ENCODE results near the gene PRKCA.
"Not testable (repeated sequence)": the region's sequence is repeated elsewhere in the genome, so short reads cannot be mapped to it uniquely, and the experiment has no call there.

Gene PRKCA

DNA sequence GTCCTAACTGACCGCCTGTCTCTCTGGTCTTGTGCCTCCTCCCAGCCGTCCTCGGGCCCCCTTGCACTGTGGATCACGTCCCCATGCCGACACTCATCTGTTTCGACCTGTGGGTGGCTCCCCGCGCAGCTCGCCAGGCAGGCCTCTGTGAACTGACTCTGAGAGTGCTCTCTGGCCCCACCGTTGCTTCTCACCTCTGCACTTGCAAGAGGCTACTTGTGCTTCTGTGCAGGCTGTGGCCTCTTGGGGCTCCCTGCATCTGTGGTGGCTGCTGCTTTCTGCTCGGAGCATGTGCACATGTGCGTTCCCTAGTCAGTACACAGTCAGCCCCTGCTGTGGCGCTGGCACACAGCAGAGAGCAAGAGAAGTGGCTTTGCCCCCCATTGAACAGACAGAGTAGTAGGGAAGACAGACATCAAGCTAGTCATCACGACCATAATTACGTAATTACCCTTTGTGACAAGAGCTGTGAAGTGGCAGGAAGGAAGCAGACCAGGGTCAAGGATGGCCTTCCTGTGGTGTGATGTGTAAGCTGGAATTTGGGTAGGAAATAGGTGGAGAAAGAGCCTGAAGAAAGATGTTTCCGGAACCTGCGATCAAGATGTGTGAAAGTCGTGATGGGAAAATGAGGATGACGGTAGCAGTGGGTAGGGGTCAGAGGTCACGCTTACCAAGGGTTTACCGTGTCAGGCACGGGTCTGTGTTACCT, 276.5 kb downstream of the PRKCA start:
- no peak for DNase-seq (ENCODE audit: low read depth)

DNA sequence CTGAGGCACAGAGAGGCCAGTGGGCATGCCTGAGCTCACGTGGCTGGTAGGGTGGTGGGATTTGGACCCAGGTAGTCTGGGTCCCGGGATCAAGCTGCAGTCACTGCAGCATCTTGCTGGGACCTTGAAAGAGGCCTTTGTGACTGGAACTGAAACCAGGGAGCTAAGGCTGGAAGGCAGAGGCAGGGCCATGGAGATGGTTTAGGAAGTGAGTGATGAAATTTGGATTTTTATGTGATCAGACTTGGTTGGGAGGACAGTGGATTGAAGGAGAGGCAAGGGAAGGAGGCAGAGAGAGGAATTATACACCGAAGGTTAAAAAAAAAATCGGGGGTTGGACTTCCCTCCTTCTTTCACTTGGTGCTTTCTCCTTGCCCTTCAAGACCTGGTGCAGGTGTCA, 277.1 kb downstream of the PRKCA start:
- DNase-seq (ENCODE audit: low read depth): no peak

DNA sequence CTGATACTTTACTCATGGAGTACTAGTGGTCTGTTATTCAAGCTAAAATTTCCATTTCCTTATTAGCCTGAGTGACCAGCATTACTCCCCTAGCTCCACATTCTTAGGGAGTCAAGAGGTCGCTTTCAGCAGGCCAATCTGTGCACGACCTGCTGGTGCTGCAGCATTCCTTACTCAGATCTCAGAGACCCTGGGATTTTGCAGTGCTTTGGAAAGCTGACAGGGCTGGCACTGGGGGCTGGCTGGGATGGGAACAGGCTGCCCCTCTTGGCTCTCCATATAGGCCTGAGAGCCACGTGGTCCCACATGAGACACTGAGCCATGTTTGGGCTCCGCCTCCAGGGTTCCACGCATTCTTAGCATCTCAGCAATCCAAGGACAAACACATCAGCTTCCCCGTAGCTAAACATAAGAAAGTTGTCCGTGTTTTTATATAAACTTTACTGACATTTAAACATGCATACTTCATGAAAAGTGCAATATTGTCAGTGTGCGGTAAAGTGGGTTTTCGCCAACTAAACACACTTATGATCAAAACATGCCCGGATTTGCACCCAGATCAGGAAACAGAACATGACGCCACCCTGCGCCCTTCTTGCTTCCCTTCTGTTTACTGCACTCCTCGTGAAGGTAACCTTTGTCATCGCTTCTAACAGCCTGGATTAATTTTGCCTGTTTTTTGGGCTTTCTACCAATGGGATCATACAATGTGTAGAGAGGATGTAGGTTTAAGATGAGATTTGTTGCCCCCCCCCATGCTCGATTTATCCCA, 278.0 kb downstream of the PRKCA start:
- DNase-seq (ENCODE audit: low read depth): no peak

DNA sequence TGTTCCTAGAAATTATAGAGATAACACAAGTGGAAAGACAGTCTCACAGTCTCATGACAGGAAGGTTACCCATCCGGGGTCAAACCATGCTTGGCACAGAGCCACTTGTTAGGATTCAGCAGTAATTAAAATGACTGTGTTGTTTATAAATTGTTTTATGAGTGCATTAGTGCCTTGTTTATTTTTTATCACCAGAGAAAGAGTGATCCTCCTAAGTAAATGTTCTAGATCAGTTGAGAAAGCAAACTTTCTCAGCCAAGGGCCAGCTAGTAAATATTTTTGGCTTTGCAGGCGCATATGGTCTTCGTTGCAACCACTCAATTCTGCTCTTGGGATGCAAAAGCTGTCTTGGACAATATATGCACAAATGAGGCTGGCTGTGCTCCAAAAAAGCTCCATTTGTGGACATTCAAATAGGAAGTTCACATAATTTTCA, 278.6 kb downstream of the PRKCA start:
- DNase-seq (ENCODE audit: low read depth): no peak

DNA sequence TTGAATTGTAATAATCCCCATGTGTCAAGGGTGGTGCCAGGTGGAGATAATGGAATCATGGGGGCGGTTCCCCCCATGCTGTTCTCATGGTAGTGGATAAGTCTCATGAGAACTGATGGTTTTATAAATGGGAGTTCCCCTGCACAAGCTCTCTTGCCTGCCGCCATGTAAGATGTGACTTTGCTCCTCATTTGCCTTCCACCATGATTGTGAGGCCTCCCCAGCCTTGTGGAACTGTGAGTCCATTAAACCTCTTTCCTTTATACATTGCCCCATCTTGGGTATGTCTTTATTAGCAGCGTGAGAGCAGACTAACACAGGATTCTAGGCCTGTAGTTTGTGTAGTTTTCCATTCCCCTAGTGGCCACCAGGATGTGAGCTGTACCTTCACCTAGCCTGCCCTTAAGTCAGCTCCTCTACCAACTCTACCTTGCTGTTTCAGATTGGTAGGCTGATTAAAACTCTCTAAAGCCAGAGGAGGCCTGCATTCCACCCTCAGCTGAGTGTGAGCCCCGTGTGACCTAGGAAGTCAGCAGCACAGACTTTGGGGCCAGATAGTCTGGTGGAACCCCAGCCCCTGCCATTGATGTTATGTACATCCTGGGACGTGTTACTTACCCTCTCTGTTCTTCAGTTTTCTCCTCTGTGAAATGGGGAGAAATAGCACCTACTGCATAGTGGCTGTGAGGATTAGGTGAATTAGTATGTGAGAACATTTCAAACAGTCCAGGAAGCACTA, 280.1 kb downstream of the PRKCA start:
- DNase-seq (ENCODE audit: low read depth): no peak

DNA sequence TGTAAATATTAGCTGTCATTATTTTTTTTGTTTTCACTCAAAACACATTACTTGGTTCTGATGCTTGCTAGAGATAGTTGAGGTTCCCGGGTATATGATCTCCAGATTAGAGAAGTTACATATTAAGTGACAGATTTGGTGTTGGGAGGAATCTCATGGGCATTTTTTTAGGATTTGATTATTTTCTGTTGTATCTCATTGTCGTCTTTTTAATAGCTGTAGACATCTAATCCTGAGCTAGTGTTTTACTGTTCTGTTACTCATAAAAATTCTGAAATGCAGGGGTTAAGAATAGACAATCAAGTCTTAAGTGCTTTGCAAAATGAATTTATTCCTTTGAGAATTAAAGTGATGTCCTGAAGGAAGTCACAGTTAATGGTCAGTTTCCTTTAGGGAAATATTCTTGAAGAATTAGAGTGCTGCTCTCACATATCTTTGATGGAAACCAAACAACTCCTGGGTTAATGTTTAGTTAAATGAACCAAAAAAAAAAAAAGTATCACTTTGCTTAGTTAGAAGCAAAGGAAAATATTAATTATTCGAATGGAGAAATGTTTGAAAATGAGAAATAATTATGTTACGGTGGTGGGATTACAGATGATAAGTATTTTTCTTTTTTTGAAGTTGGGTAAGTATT, 280.8 kb downstream of the PRKCA start:
- DNase-seq (ENCODE audit: low read depth): no peak

DNA sequence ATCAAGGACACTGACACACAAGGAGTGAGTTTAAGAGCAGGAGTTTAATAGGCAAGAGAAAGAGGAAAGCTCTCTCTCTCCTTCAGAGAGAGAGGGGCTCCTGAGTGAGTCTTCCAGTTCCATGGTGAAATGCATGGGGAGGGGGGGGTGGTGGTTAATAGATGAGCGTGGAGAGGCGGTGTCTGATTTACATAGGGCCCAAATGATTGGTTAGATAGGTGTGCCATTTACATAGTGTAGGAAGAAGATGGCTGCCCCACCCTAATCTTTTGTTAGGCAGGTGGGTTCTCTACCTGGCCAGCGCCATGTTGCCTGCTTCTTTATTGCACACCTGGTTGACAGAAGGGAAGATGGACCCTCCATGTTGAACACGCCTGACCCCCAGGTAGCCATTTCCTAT, 282.5 kb downstream of the PRKCA start:
- no peak for DNase-seq (ENCODE audit: low read depth)

DNA sequence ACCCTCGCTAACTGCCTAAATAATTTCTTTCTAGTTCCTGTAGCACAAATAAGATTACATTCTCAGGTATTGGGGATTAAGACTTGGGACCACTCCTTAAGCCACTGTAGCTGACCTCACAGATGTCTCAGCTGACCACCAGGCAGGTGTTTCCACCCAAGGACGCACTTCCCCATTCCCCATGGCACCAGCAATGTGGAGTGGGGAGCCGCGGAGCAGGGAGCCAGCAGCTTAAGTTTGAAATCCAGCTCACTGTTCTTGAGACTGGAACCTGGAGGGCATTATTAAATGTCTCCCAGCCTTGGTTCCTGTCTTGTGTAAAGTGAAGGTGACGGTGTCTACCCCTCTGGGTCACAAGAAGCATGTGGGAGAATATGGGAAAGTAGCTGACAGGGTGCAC, 283.1 kb downstream of the PRKCA start:
- DNase-seq (ENCODE audit: low read depth): no peak

DNA sequence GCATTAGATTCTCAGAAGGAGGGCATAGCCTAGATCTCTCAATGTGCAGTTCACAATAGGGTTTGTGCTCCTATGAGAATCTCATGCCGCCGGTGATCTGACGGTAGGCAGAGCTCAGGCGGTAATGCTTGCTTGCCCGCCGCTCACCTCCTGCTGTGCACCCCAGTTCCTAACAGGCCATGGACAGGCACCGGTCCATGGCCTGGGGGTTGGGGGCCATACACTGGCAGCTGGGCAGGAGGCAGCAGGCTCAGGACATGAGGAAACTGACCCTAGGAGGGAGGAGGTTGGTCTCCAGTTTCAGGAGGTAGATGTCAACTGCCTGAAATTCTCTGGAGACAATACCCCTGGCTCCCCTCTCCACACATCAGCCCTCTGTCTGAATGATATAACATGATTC, 287.5 kb downstream of the PRKCA start:
- no peak for DNase-seq (ENCODE audit: low read depth)

DNA sequence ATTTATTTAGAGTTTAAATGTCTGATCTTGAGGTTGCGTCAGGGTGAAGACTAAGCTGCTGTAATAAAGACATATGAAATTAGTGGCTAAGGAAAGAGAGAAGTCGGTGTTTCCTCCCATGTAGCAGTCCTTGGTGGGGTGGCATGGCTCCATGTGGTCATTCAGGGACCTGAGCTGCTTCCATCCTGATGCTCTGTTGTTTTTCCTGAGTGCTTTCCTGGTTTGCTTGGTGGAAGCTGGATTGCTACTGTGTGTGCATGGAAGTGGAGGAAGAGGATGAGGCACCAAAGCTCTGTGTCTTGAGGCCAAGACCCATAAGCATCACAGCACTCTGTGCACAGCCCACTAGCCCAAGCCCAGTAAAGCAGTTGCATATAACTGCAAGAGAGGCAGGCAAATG, 290.7 kb downstream of the PRKCA start:
- no peak for DNase-seq (ENCODE audit: low read depth)

DNA sequence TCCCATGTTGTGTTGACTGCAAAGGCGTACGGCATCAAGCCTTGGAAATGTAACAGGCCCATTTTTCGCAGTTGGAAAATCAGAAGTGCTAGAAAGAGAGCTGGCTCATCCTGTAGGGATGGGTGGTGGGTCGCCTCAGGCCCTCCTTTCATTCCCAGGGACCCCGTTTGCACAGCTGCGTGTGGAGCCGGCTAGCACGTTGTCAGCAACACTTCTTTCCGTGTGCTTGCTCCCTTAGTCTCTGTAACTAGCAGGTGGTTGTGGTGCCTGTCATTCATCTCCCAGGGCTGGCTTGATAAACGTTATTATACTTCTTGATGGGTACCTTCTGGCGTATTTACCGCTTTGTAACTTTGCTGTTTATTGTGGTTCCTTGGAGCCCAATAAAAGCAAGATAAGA, 293.5 kb downstream of the PRKCA start:
- DNase-seq (ENCODE audit: low read depth): no peak

DNA sequence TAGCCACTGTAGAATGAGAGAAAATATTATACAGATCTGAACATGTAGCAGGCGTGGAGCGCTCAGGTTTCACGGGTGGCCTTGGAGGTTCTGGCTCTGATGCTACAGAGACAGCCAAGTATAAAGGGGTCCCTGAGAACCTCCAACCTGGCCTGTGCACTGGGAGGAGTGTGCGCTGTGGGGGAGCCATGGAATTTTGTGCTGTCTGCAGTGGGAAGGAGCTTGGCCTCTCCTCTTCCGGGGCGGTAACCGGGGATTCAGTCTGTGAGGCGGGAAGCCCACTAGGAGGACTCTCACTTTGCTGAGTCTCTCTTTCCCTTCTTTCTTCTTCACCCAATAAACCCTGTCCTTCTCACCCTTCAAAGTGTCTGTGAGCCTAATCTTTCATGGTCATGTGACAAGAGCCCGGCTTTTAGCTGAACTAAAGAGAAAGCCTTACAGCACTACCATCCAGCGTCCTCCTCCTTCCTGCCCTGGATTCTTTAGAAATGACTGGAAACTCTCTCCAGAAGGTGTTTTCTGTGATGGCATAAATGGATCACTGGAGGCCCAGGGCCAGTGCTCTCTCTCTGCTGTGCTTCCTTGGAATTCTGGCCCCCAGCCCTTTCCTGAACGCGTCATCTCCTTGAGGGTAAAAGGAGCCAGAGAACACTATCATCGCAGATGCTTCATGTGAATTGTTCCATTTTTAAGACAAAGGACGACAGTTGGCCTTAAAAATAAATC, 300.4 kb downstream of the PRKCA start:
- DNase-seq (ENCODE audit: low read depth): no peak

DNA sequence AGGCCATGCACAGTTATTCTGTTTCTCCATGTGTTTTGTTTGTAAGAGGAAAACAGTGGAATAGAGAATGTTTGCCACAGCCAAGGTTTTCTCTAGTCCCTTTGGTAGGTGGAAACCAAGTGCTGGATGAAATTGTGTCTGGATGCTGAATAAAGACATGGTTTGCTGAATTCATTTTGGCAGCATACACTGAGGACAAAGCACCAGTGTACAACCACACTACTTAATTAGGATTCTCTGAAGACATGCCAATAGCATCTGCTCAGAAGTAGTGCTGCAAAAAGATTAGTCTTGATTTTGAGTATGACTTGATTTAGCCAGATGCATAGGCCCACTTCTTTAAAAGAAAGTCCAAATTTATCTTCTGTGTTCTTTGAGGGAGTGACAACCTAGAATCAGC, 302.0 kb downstream of the PRKCA start:
- DNase-seq (ENCODE audit: low read depth): no peak

DNA sequence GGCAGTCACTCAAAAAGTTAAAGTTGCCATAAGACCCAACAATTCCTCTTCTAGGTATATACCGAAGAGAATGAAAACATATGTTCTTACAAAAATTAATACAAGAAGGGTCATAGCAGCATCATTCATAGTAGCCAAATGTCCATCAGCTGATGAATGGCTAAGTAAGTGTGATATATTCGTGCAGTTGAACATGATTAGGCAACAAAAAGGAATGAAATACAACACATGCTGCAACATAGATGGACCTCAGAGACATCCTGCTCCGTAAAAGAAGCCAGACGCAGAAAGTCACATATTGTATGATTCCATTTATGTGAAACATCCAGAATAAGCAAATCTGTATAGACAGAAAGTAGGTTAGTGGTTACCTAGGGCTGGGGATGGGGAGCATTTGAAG, 303.1 kb downstream of the PRKCA start:
- no peak for DNase-seq (ENCODE audit: low read depth)

DNA sequence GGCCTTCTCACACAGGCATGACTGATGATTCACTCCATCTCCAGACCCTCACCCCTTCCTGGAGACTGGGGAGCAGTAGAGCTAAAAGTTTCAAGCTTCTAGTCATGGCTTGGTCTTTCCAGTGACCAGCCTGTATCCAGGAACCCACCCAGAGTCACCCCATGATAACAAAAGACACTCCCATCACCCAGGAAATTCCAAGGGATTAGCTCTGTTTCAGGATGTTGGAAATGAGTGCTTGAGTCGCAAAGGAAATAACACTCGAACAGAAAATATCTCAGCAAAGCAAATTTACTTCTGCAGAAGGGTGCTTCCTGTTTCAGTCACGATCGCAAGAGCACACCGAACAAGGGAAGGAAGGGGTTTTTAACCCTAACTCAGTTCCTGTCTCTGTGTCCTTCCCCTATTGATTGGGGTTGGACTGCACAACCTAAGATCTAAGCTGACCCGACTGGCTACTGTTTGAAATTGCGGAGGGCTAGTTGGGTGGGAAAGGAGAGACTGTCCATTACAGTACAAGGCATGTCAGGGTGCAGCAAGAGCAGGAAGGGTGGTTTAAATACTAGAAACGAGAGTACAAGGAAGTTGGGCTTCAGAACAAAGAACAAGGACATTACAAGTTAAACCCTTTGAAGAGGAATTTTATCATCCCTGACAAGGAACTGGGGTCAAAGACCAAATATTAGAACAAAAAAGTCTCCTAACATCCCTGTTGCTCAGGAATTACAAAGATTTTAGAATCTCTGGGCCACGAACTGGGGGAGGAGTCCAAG, 308.1 kb downstream of the PRKCA start:
- DNase-seq (ENCODE audit: low read depth): no peak

DNA sequence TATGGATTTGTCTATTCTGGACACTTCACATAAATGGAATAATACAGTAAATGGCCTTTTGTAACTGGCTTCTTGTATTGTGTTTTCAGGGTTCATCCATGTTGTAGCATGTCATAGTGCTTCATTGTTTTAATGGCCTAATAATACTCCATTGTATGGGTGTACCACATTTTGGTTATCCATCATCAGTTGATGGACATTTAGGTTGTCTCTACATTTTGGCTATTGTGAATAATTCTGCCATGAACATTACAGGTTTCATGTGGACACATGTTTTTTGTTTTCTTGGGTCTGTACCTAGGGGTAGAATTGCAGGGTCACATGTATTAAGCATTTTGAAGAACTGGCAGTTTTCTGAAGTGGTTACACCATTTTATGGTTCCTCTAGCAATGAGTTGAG, 309.0 kb downstream of the PRKCA start:
- no peak for DNase-seq (ENCODE audit: low read depth)

DNA sequence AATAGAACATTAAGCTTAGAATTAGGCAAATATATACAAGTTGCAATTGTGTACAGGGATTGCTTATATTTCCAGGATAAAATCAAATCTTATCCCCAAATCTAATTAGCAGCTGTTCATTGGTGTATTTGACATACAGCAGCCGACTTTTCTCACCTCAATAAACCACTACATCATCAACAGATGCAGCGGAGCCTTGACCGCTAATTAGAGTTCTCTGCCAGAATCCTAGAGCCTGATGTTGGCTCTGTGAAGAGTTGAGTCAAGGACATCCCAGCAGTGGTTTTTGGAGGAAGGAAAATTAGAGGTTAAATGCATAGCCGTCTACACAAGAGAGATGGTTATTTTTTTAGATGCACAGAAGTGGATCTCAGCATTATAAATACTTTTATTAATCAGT, 310.6 kb downstream of the PRKCA start:
- no peak for DNase-seq (ENCODE audit: low read depth)

DNA sequence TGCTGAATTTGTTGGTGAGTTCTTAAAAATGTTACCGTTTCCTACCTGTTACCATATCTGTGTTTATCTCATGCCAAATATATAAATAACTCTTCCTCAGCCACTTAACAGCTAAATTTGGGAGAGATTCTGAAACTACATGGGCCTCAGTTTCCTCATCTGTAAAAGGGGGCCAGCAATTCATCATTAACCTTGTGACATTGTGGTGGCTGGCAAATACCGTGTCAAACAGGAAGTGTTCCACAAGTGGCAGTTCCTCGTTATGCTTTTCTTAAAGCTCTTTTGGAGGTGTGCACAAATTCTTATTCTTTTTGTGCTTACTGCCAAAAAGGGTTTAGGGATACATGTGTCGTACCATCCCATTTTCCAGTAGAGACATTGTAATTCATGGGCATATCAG, 312.1 kb downstream of the PRKCA start:
- no peak for DNase-seq (ENCODE audit: low read depth)

DNA sequence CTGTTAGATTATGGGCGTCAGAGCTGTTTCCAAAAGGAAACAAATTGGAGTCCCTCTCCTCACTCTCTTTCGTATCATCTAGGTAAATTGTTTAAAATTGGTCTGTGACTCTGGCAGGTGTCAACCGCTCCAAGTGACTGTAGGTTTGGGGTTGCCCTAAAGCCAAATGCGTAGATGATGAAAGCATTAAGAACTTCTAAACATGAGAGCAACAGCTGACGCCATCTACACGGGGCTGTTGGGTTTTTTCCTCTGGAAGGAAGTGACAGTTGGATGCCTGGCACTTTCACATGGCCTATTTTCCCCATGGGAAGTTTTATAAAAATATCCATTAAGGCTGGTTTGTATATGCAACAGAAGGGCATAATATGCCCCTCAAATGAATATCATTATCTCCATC, 316.8 kb downstream of the PRKCA start:
- no peak for DNase-seq (ENCODE audit: low read depth)

DNA sequence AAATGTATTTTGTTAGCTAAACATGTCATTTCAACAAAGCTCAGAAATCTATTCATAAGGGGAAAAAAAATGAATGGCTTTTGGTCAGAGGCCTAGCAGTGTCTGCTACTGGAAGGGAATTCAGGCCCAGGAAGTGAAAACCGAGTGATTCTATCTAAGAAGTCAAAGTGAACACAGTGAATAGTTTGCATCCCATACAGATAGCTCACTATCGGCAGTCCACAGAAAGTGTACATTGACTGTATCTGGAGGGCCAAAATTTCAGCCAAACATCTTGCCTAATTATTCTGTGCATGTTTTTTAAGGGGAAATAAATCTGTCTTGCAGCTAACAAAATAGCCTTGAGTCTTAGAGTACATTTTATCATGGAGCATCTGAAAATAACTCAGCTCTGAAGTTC, 318.1 kb downstream of the PRKCA start:
- no peak for DNase-seq (ENCODE audit: low read depth)

DNA sequence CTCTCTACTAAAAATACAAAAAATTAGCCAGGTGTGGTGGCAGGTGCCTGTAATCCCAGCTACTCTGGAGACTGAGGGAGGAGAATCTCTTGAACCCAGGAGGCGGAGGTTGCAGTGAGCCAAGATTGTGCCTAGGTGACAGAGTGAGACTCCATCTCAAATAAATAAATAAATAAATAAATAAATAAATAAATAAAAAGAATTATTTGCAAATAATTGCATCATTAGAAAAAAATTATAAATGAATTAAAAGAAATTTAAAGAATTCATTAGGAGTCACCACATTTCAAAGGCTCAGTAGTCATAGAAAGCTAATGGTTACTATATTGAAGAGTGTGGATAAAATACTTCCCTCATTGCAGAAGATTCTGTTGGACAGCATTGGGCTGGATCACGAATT, 322.2 kb downstream of the PRKCA start:
- not testable (repeated sequence) for DNase-seq (ENCODE audit: low read depth)
